ENCODE results near the gene DGCR2.

- no peak for TF ChIP-seq CTCF (IDR thresholded peaks at IDR 0.05)
- no peak for TF ChIP-seq POLR2A (IDR thresholded peaks at IDR 0.05)
Observed at GRCh38 chr22:19094393-19094997, 27.7 kb downstream of the DGCR2 start.

Data from adrenal gland (tissue), 5 donors.